Fibroblast of lung (primary cell): ENCODE measurements around the gene SLF2. TPM values are rescaled to one million over a fixed set of nuclear protein-coding genes. Genes with fewer than 3 reads are reported as not detected.

Experiments
- DNase-seq, 2 donors: peaks; one replicate each; pipeline versions ENCODE4 v3.0.0 to v3.0.0-alpha.2; 2010; ENCODE audit warnings: low read depth in 2 of 2
- H2AFZ ChIP-seq: 2 replicates; pipeline ENCODE4 v1.5.1; 2012; ENCODE audit warnings: low read length, control low read depth, inconsistent platforms
- H3K27ac ChIP-seq: 2 replicates; pipeline ENCODE4 v1.5.1; 2011; ENCODE audit warnings: low read length, control low read depth; ENCODE audit not compliant: insufficient read depth
- H3K27me3 ChIP-seq: 2 replicates; pipeline ENCODE4 v1.5.1; 2011; ENCODE audit warnings: mild to moderate bottlenecking, low read length; ENCODE audit not compliant: control insufficient read depth, insufficient read depth
- H3K36me3 ChIP-seq: 2 replicates; pipeline ENCODE4 v1.5.1; 2011; ENCODE audit warnings: low read length; ENCODE audit not compliant: control insufficient read depth, insufficient read depth
- H3K4me1 ChIP-seq: 2 replicates; pipeline ENCODE4 v1.5.1; 2011; ENCODE audit warnings: low read length; ENCODE audit not compliant: control insufficient read depth, insufficient read depth; ENCODE audit errors: extremely low read depth
- H3K4me2 ChIP-seq: 2 replicates; pipeline ENCODE4 v1.5.1; 2011; ENCODE audit warnings: low read length, control low read depth; ENCODE audit not compliant: insufficient read depth; ENCODE audit errors: extremely low read depth
- H3K4me3 ChIP-seq, 4 experiments: fragments of 200-600 bp in 1 of 4; sonication (generic) in 1 of 4; replicated peaks in 1 of 4; 2 replicates each; pipeline ENCODE4 v1.5.1; 2011 to 2016; ENCODE audit warnings: low read length in 4 of 4, low read depth in 3 of 4, mild to moderate bottlenecking in 3 of 4, control low read depth in 2 of 4, inconsistent platforms in 1 of 4, mixed read lengths in 1 of 4; ENCODE audit not compliant: insufficient read depth in 1 of 4; ENCODE audit errors: control extremely low read depth in 1 of 4
- H3K79me2 ChIP-seq: 2 replicates; pipeline ENCODE4 v1.5.1; 2012; ENCODE audit warnings: mild to moderate bottlenecking, low read length, inconsistent platforms; ENCODE audit not compliant: control insufficient read depth, insufficient read depth
- H3K9ac ChIP-seq: 2 replicates; pipeline ENCODE4 v1.5.1; 2011; ENCODE audit warnings: mild to moderate bottlenecking, low read length, control low read depth; ENCODE audit not compliant: insufficient read depth
- H3K9me3 ChIP-seq: 2 replicates; pipeline ENCODE4 v1.5.1; 2012; ENCODE audit warnings: low read depth, low read length; ENCODE audit not compliant: control insufficient read depth, insufficient read depth
- H4K20me1 ChIP-seq: 2 replicates; pipeline ENCODE4 v1.5.1; 2011; ENCODE audit warnings: low read length; ENCODE audit not compliant: control insufficient read depth, insufficient read depth; ENCODE audit errors: extremely low read depth
- EZH2 ChIP-seq: IDR thresholded peaks from 2 replicates; pipeline ENCODE4 v1.5.1; 2012; ENCODE audit warnings: low read length, control low read depth, mild to moderate bottlenecking; ENCODE audit errors: missing control alignments
- polyA plus RNA-seq, 2 donors: library from polyadenylated mRNA; depleted of rRNA in 1 of 2; stranded (reverse) in 1 of 2; unstranded in 1 of 2; fragments of >200 nt; gene quantifications; 2 replicates each; pipeline ENCODE4 v1.2.1, GENCODE V29; 2011 to 2012; ENCODE audit warnings: missing spikeins in 1 of 2
- total RNA-seq: library from RNA; depleted of rRNA; stranded (reverse); fragments of >200 nt; gene quantifications from 2 replicates; pipeline ENCODE4 v1.2.1, GENCODE V29; 2014
- TF ChIP-seq, protein P1 (sequence below), 2 donors: IDR thresholded peaks in 1 of 2; conservative IDR thresholded peaks in 1 of 2; 1 replicate in 1 of 2; 2 replicates in 1 of 2; pipeline ENCODE4 v1.5.1; 2011 to 2012; ENCODE audit warnings: low read length in 2 of 2, control low read depth in 1 of 2, inconsistent platforms in 1 of 2, low read depth in 1 of 2, mild to moderate bottlenecking in 1 of 2

Gene SLF2
- total and polyA plus RNA-seq, 2 donors (not counting 1 experiment from before 2014, with no cell fraction given) = 16.6 to 32.5 TPM

DNA sequence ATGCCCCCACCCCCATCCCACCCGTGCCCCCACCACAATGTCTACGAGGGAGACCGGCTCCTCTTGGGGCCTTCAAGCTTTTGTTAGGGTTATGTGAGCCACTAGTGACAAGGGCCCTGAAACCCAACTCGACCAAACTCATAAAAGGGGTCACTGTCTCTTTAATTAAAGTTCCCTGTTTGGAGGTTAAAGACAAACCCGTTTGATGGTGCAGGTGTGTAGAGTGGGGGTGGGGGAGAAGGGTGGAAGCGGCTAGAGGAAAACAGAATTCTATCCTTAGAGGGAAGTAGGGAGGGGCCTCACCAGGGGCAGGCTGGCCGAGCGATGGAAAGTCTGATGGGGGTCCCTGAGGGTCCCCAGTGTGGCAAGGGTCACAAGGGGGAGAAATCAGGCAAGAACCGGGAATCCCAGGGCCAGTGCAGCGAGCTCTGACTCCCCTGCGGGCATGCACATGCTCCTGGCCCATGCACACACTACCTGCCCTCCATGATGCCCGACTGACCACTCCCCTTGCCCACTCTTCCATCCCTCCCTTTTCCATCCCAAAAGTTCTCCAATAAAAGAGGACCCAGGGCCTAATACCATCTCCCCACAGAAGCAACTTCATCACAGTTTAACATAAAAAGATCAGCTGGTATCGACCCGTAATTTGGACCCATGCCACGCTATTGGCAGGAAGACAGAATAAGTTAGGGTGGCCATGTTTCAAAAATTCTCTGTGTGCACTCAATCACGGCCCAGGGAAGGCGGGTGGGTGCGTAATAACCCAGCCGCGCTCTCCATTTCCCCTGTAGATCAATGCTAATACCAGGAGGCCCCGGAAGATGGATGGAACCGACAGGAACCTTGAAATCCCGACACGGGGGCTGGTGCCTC is 35.9 kb upstream of the SLF2 start:
- TF ChIP-seq, protein P1, sequence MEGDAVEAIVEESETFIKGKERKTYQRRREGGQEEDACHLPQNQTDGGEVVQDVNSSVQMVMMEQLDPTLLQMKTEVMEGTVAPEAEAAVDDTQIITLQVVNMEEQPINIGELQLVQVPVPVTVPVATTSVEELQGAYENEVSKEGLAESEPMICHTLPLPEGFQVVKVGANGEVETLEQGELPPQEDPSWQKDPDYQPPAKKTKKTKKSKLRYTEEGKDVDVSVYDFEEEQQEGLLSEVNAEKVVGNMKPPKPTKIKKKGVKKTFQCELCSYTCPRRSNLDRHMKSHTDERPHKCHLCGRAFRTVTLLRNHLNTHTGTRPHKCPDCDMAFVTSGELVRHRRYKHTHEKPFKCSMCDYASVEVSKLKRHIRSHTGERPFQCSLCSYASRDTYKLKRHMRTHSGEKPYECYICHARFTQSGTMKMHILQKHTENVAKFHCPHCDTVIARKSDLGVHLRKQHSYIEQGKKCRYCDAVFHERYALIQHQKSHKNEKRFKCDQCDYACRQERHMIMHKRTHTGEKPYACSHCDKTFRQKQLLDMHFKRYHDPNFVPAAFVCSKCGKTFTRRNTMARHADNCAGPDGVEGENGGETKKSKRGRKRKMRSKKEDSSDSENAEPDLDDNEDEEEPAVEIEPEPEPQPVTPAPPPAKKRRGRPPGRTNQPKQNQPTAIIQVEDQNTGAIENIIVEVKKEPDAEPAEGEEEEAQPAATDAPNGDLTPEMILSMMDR (conservative IDR thresholded peaks at IDR 0.05 in 1 of 2, IDR thresholded peaks at IDR 0.05 in 1 of 2; ENCODE audit: low read depth in 1 of 2, low read length in 2 of 2) = no peak
- TF ChIP-seq EZH2 = no peak
- Histone ChIP-seq H4K20me1 (no peaks in the 10 kb centered on the region), H3K27me3 (peaks cover 3% of the 10 kb centered on the region), H3K9me3 (no peaks in the 10 kb centered on the region), H3K4me2 (no peak overlapping the region), H2AFZ (no peak overlapping the region), H3K4me3 (no peak overlapping the region), H3K9ac (no peak overlapping the region), H3K4me1 (peaks cover 3% of the 10 kb centered on the region), H3K36me3 (no peaks in the 10 kb centered on the region), H3K27ac (no peak overlapping the region), H3K79me2 (no peaks in the 10 kb centered on the region)
- DNase-seq = no peak

DNA sequence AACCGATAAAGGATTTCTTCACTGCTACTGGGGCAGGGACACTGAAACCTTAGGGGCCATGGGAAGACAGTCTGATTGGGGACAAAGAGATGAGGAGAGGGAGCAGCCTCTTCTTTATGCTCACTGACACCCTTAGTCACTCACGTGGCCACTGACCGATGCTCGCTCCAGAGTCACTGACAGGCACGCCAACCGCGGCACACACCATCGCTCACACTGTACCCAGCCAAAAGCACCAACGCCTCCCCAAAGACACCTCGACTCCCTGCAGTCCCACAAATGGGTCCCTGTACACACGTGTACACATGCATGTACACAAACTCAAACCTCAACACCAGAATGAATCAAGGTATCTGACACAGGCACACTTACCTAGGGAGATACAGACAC is 35.3 kb upstream of the SLF2 start:
- no peak for DNase-seq
- Histone ChIP-seq H3K9me3 (no peaks in the 10 kb centered on the region), H3K4me1 (peaks cover 7% of the 10 kb centered on the region), H3K27ac (no peak overlapping the region), H4K20me1 (no peaks in the 10 kb centered on the region), H3K79me2 (no peaks in the 10 kb centered on the region), H3K4me2 (no peak overlapping the region), H3K4me3 (no peak overlapping the region), H3K9ac (no peak overlapping the region), H2AFZ (no peak overlapping the region), H3K27me3 (peaks cover 3% of the 10 kb centered on the region), H3K36me3 (no peaks in the 10 kb centered on the region)
- TF ChIP-seq, protein P1 (conservative IDR thresholded peaks at IDR 0.05 in 1 of 2, IDR thresholded peaks at IDR 0.05 in 1 of 2; ENCODE audit: low read depth in 1 of 2, low read length in 2 of 2) = no peak
- no peak for TF ChIP-seq EZH2

DNA sequence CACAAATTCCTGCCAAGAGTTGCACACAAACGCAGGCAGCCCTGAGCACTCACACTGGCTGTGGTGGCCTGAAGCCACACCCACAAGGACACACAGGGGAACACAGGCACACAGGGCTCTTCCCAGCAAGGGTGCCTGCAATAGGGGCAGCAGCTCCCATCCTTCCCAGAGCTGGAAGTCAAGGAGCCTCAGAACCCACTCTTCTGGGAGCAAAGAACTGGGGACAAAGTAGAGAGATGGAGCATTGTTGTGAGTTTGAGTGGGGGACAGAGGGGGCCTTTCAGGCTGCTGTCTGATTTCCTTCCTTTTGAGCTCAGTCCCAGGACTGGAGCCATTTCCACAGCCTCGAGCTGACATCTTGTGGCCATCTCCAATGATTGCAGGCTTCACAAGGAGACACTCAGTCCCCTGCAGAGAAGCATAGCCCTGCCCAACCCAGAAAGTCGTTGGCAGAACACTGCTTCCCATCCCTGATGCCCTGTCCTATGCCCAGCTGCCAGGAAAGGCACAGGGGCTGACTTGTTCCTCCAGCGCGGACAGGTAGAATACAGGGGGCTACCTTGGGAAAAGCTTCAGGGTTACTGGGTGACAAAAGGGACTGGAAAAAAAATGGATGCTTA is 34.4 kb upstream of the SLF2 start:
- Histone ChIP-seq H3K9me3 (no peaks in the 10 kb centered on the region), H3K4me2 (no peak overlapping the region), H4K20me1 (no peaks in the 10 kb centered on the region), H3K9ac (no peak overlapping the region), H3K4me1 (peaks cover 13% of the 10 kb centered on the region), H2AFZ (no peak overlapping the region), H3K4me3 (no peak overlapping the region), H3K79me2 (no peaks in the 10 kb centered on the region), H3K27me3 (peaks cover 3% of the 10 kb centered on the region), H3K36me3 (no peaks in the 10 kb centered on the region), H3K27ac (no peak overlapping the region)
- DNase-seq = peak; percentile 59 to 78
- TF ChIP-seq EZH2 = no peak
- TF ChIP-seq, protein P1 (conservative IDR thresholded peaks at IDR 0.05 in 1 of 2, IDR thresholded peaks at IDR 0.05 in 1 of 2; ENCODE audit: low read depth in 1 of 2, low read length in 2 of 2) = peak; percentile 79 to 86
